Spleen (tissue), 11 donors: Measurements from ENCODE around the gene CDK1. TPM values are rescaled to one million over a fixed set of nuclear protein-coding genes. Genes with fewer than 3 reads are reported as not detected.

Experiments
- DNase-seq: peaks from one replicate; pipeline ENCODE4 v3.0.0-alpha.2; 2020
- H3K27ac ChIP-seq, 8 donors: fragments of 200-600 bp; sonication (generic) in 7 of 8; 1 replicate in 4 of 8; 2 replicates in 4 of 8; pipeline versions ENCODE4 v1.5.0 to v1.8.0; 2016 to 2021; ENCODE audit warnings: inconsistent platforms in 4 of 8, mild to moderate bottlenecking in 4 of 8, moderate library complexity in 1 of 8
- H3K27me3 ChIP-seq, 7 donors: fragments of 200-600 bp; sonication (generic) in 6 of 7; replicated peaks in 1 of 7; 1 replicate in 4 of 7; 2 replicates in 3 of 7; pipeline versions ENCODE4 v1.5.0 to v1.8.0; 2016 to 2021; ENCODE audit warnings: inconsistent platforms in 3 of 7, mild to moderate bottlenecking in 1 of 7
- H3K36me3 ChIP-seq, 6 donors: fragments of 200-600 bp; sonication (generic) in 5 of 6; 1 replicate in 4 of 6; 2 replicates in 2 of 6; pipeline versions ENCODE4 v1.5.0 to v1.8.0; 2016 to 2021; ENCODE audit warnings: inconsistent platforms in 2 of 6
- H3K4me1 ChIP-seq, 6 donors: fragments of 200-600 bp; sonication (generic) in 5 of 6; 1 replicate in 3 of 6; 2 replicates in 3 of 6; pipeline versions ENCODE4 v1.5.0 to v1.8.0; 2016 to 2021; ENCODE audit warnings: inconsistent platforms in 3 of 6
- H3K4me3 ChIP-seq, 8 donors: fragments of 200-600 bp; sonication (generic) in 7 of 8; 1 replicate in 4 of 8; 2 replicates in 4 of 8; pipeline versions ENCODE4 v1.5.0 to v1.8.0; 2016 to 2021; ENCODE audit warnings: inconsistent platforms in 4 of 8, mild to moderate bottlenecking in 4 of 8, moderate library complexity in 2 of 8
- H3K9me3 ChIP-seq, 8 donors: fragments of 200-600 bp; sonication (generic) in 7 of 8; 1 replicate in 4 of 8; 2 replicates in 4 of 8; pipeline versions ENCODE4 v1.5.0 to v1.8.0; 2016 to 2021; ENCODE audit warnings: inconsistent platforms in 4 of 8
- CTCF ChIP-seq, 11 experiments: fragments of 200-600 bp in 7 of 11; fragments of 450-650 bp in 4 of 11; sonication (generic) in 4 of 11; IDR thresholded peaks in 8 of 11; conservative IDR thresholded peaks in 3 of 11; 1 replicate in 7 of 11; 2 replicates in 4 of 11; pipeline versions ENCODE4 v1.4.0 to v1.8.0; 2016 to 2021; ENCODE audit warnings: antibody characterized with exemption in 11 of 11, inconsistent platforms in 4 of 11, mild to moderate bottlenecking in 1 of 11
- POLR2A ChIP-seq, 3 donors: fragments of 450-650 bp; IDR thresholded peaks; one replicate each; pipeline ENCODE4 v1.5.1; 2017; ENCODE audit warnings: antibody characterized with exemption in 3 of 3, mild to moderate bottlenecking in 1 of 3
- POLR2AphosphoS5 ChIP-seq, 3 donors: sonication (generic); formaldehyde crosslinking; IDR thresholded peaks; one replicate each; pipeline ENCODE4 v1.5.1; 2017; ENCODE audit warnings: antibody characterized with exemption in 3 of 3
- WGBS, 5 donors: extraction: QIAGEN DNeasy Blood & Tissue Kit in 3 of 5; methylation state at CpG; one replicate each; pipeline versions ENCODE4 v1.1.5 to v1.1.7; 2013 to 2018; 5-methylcytosine and 5-hydroxymethylcytosine counted together
- intact Hi-C: fragments of 100-400 bp; cut with DNase I; formaldehyde crosslinking; loops from one replicate; pipeline ENCODE4 v1.15.0; 2023; ENCODE audit warnings: low total_unique reads
- polyA plus RNA-seq, 3 donors: library from polyadenylated mRNA; stranded (reverse); fragments of 200-250 nt; gene quantifications; one replicate each; pipeline ENCODE4 v1.2.1, GENCODE V29; 2013
- total RNA-seq, 7 donors: library from RNA; depleted of rRNA in 3 of 7; stranded (reverse); fragments of >200 nt in 3 of 7; fragmentation: NEBNext Ultra II Directional in 4 of 7; extraction: Animal tissue kit (Norgen Biotek cat#: 25700) in 4 of 7; gene quantifications; one replicate each; pipeline versions ENCODE4 v1.1.0 to v1.2.1, GENCODE V29; 2016 to 2021
- donor health status: healthy with polysubstance abuse.
- donor health status: DM: no; HTN: no; CAD: no; lungs with moderate emphysema.
- donor health status: DM: no; HTN: no; CAD: no.
- donor health status: Bipolar disorder and iron deficiency.
- donor health status: healthy.
- donor health status: DM: no; HTN: no; CAD: no.
- donor health status: DM: yes; HTN: yes; CAD: no.

CDK1 gene
- total and polyA plus RNA-seq, 10 donors, result 4.0 to 22.7 (median 9.6) TPM

GRCh38 chr10:60781661-60782060 lies 3.4 kb downstream of the CDK1 start:
- TF ChIP-seq POLR2AphosphoS5 (IDR thresholded peaks at IDR 0.05) (no peak), CTCF (IDR thresholded peaks at IDR 0.05 in 8 of 11, conservative IDR thresholded peaks at IDR 0.05 in 3 of 11) (no peak), POLR2A (IDR thresholded peaks at IDR 0.05) (no peak)
- Histone ChIP-seq H3K36me3 (peaks cover 0 to 9% (median 0%) of the 10 kb centered on the region in 6 donors), H3K9me3 (no peaks in the 10 kb centered on the region), H3K4me1 (peaks cover 0 to 48% (median 19%) of the 10 kb centered on the region in 6 donors), H3K27me3 (peaks cover 0 to 4% (median 0%) of the 10 kb centered on the region in 7 donors), H3K27ac (no peak overlapping the region), H3K4me3 (no peak overlapping the region)
- DNase-seq, result no peak
- intact Hi-C loops, result no loop called here

- no peaks in the 10 kb centered on the region for H3K9me3 ChIP-seq
- TF ChIP-seq CTCF (IDR thresholded peaks at IDR 0.05 in 8 of 11, conservative IDR thresholded peaks at IDR 0.05 in 3 of 11) (no peak), POLR2AphosphoS5 (IDR thresholded peaks at IDR 0.05) (no peak), POLR2A (IDR thresholded peaks at IDR 0.05) (no peak)
- intact Hi-C loops, result no loop called here
- WGBS, 5 donors, result 65 to 81% (median 72%) methylated on average over 3 of the region's 3 CpGs
- H3K4me3 ChIP-seq, result no peak overlapping the region
- H3K27me3 ChIP-seq, result no peaks in the 10 kb centered on the region
- H3K4me1 ChIP-seq, result peaks cover 0 to 33% (median 2%) of the 10 kb centered on the region in 6 donors
- H3K36me3 ChIP-seq, result peaks cover 0 to 29% (median 0%) of the 10 kb centered on the region in 6 donors
- no peak for DNase-seq
- no peak overlapping the region for H3K27ac ChIP-seq
Observed at GRCh38 chr10:60784641-60785040, 6.4 kb downstream of the CDK1 start.

- H3K4me3 ChIP-seq, result no peak overlapping the region
- H3K36me3 ChIP-seq, result peaks cover 0 to 52% (median 0%) of the 10 kb centered on the region in 6 donors
- no peak overlapping the region for H3K27ac ChIP-seq
- intact Hi-C loops, result no loop called here
- H3K27me3 ChIP-seq, result no peaks in the 10 kb centered on the region
- TF ChIP-seq CTCF (IDR thresholded peaks at IDR 0.05 in 8 of 11, conservative IDR thresholded peaks at IDR 0.05 in 3 of 11) (no peak), POLR2A (IDR thresholded peaks at IDR 0.05) (no peak), POLR2AphosphoS5 (IDR thresholded peaks at IDR 0.05) (no peak)
- DNase-seq, result no peak
- no peaks in the 10 kb centered on the region for H3K9me3 ChIP-seq
- peaks cover 0 to 6% (median 0%) of the 10 kb centered on the region in 6 donors for H3K4me1 ChIP-seq
Observed at GRCh38 chr10:60788544-60788943, 10.3 kb downstream of the CDK1 start.

- Histone ChIP-seq H3K36me3 (peaks cover 0 to 60% (median 0%) of the 10 kb centered on the region in 6 donors), H3K27me3 (no peaks in the 10 kb centered on the region), H3K27ac (no peak overlapping the region), H3K9me3 (no peaks in the 10 kb centered on the region), H3K4me1 (peaks cover 0 to 6% (median 0%) of the 10 kb centered on the region in 6 donors), H3K4me3 (no peak overlapping the region)
- intact Hi-C loops, result no loop called here
- 47 to 96% (median 47%) methylated on average over 4 of the region's 4 CpGs for WGBS, 5 donors
- no peak for TF ChIP-seq POLR2A (IDR thresholded peaks at IDR 0.05)
- no peak for TF ChIP-seq POLR2AphosphoS5 (IDR thresholded peaks at IDR 0.05)
- no peak for TF ChIP-seq CTCF (IDR thresholded peaks at IDR 0.05 in 8 of 11, conservative IDR thresholded peaks at IDR 0.05 in 3 of 11)
- DNase-seq, result no peak
Observed at GRCh38 chr10:60789340-60789739, 11.1 kb downstream of the CDK1 start.
